GM19452 (cell line): Measurements from ENCODE around the gene BCL2L12.

ENCODE experiments used
- ATAC-seq: cut with Tn5 transposase; IDR thresholded peaks from one replicate; pipeline ENCODE4 v1.9.1; 2021; ENCODE audit not compliant: unreplicated experiment

The BCL2L12 gene

GRCh38 chr19:49662011-49662410, 3.7 kb upstream of the BCL2L12 start:
- ATAC-seq, result no peak

- ATAC-seq, result no peak
These were observed 2.5 kb upstream of the BCL2L12 start for GRCh38 chr19:49663224-49663623.

- ATAC-seq, result no peak
These were observed 1.3 kb upstream of the BCL2L12 start for GRCh38 chr19:49664171-49665035.

GRCh38 chr19:49665036-49665350, 740 bp upstream of the BCL2L12 start:
- no peak for ATAC-seq

GRCh38 chr19:49666120-49666444, 349 bp downstream of the BCL2L12 start:
- ATAC-seq, result no peak

- no peak for ATAC-seq
These were observed 1.7 kb downstream of the BCL2L12 start for GRCh38 chr19:49667473-49667872.

- ATAC-seq, result no peak
These were observed 3.8 kb downstream of the BCL2L12 start for GRCh38 chr19:49669516-49669915.

- no peak for ATAC-seq
These were observed 6.6 kb downstream of the BCL2L12 start for GRCh38 chr19:49672131-49672919.

- peak; percentile 25 for ATAC-seq
These were observed 10.5 kb downstream of the BCL2L12 start for GRCh38 chr19:49676136-49676783.

- ATAC-seq, result peak; percentile 63
These were observed 11.1 kb downstream of the BCL2L12 start for GRCh38 chr19:49676784-49677230.

GRCh38 chr19:49677231-49677900, 11.6 kb downstream of the BCL2L12 start, which contains the start of gene PRMT1:
Gene PRMT1, plus strand, starts transcription at chr19:49677271. Its CDS starts 10 bp downstream, at chr19:49677281.
- peak; percentile 2 for ATAC-seq

- no peak for ATAC-seq
These were observed 12.4 kb downstream of the BCL2L12 start for GRCh38 chr19:49677901-49678674.

- no peak for ATAC-seq
These were observed 13.4 kb downstream of the BCL2L12 start for GRCh38 chr19:49678985-49679770.

- no peak for ATAC-seq
These were observed 14.2 kb downstream of the BCL2L12 start for GRCh38 chr19:49679771-49680413.

- no peak for ATAC-seq
These were observed 15.0 kb downstream of the BCL2L12 start for GRCh38 chr19:49680421-49681351.

GRCh38 chr19:49681830-49682229, 16.1 kb downstream of the BCL2L12 start:
- no peak for ATAC-seq

- ATAC-seq, result no peak
These were observed 16.5 kb downstream of the BCL2L12 start for GRCh38 chr19:49682274-49682673.

- ATAC-seq, result no peak
These were observed 18.1 kb downstream of the BCL2L12 start for GRCh38 chr19:49683814-49684250.
